NB4 (cell line): ENCODE data around the gene PLXNA2.

Experiments used
- MYC ChIP-seq: IDR thresholded peaks from 2 replicates; pipeline ENCODE4 v1.6.1; 2011; ENCODE audit warnings: low read depth, low read length
- POLR2A ChIP-seq: IDR thresholded peaks from 2 replicates; pipeline ENCODE4 v1.6.1; 2011; ENCODE audit warnings: mild to moderate bottlenecking; ENCODE audit not compliant: insufficient read length; ENCODE audit errors: extremely low read depth
- TF ChIP-seq, protein P1 (sequence below): IDR thresholded peaks from one replicate; pipeline ENCODE4 v1.5.1; 2012; ENCODE audit warnings: low read depth, low read length
- TF ChIP-seq, protein P2 (sequence below): IDR thresholded peaks from 2 replicates; pipeline ENCODE4 v1.6.1; 2011; ENCODE audit warnings: low read depth, low read length

DNA sequence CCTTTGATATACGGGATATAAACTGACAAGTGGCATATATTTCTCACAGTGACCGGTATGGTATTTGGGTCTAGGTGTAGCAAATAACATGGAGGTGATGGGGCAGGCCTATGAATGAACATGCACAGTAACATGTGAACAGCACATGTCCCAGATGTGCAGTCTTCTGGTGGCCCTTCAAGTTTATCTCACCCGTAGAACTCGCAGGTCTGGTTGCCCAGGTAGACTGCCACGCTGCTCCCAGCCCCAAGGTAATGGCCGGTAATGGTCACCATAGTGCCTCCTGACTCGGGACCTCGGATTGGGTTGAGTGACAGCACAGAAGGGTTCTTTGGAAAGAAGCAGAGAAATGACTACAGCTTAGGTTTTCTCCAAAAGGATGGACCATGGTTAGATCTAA is 192.0 kb downstream of the PLXNA2 start:
- TF ChIP-seq, protein P1, sequence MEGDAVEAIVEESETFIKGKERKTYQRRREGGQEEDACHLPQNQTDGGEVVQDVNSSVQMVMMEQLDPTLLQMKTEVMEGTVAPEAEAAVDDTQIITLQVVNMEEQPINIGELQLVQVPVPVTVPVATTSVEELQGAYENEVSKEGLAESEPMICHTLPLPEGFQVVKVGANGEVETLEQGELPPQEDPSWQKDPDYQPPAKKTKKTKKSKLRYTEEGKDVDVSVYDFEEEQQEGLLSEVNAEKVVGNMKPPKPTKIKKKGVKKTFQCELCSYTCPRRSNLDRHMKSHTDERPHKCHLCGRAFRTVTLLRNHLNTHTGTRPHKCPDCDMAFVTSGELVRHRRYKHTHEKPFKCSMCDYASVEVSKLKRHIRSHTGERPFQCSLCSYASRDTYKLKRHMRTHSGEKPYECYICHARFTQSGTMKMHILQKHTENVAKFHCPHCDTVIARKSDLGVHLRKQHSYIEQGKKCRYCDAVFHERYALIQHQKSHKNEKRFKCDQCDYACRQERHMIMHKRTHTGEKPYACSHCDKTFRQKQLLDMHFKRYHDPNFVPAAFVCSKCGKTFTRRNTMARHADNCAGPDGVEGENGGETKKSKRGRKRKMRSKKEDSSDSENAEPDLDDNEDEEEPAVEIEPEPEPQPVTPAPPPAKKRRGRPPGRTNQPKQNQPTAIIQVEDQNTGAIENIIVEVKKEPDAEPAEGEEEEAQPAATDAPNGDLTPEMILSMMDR = no peak
- TF ChIP-seq, protein P2, sequence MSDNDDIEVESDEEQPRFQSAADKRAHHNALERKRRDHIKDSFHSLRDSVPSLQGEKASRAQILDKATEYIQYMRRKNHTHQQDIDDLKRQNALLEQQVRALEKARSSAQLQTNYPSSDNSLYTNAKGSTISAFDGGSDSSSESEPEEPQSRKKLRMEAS = no peak
- no peak for TF ChIP-seq POLR2A
- TF ChIP-seq MYC = no peak
